Activated CD8-positive, alpha-beta T cell treated with anti-CD3 and anti-CD28 coated beads for 36 hours (primary cell): ENCODE measurements around the gene ALDOC. TPM values are rescaled to one million over a fixed set of nuclear protein-coding genes. Genes with fewer than 3 reads are reported as not detected.

ENCODE experiments used
- ATAC-seq: fragments of 200-7000 bp; cut with Tn5 transposase; one replicate; pipeline ENCODE4 v1.10.0; 2021; ENCODE audit warnings: mild to moderate bottlenecking, moderate library complexity
- CTCF ChIA-PET: fragments of 350-600 bp; sonication (Branson Sonifier 250); formaldehyde crosslinking; loops from one replicate; lab custom pipeline; 2021; ENCODE audit warnings: antibody characterized with exemption; lab: Charles Lee
- POLR2A ChIA-PET: fragments of 350-600 bp; sonication (Branson Sonifier 250); formaldehyde crosslinking; loops from one replicate; lab custom pipeline; 2021; ENCODE audit warnings: antibody characterized with exemption; lab: Charles Lee
- DNase-seq: peaks from one replicate; pipeline ENCODE4 v3.0.0-alpha.2; 2020
- H3K27ac Mint-ChIP-seq: one replicate; pipeline ENCODE4 v1.8.0; 2021; ENCODE audit warnings: mild to moderate bottlenecking, mixed read lengths
- H3K27me3 Mint-ChIP-seq: one replicate; pipeline ENCODE4 v1.8.0; 2021; ENCODE audit warnings: mixed read lengths
- H3K36me3 Mint-ChIP-seq: one replicate; pipeline ENCODE4 v1.8.0; 2021; ENCODE audit warnings: low read depth, mixed read lengths
- H3K4me1 Mint-ChIP-seq: one replicate; pipeline ENCODE4 v1.8.0; 2021; ENCODE audit warnings: low read depth, mixed read lengths
- H3K4me3 Mint-ChIP-seq: one replicate; pipeline ENCODE4 v1.8.0; 2021; ENCODE audit warnings: mild to moderate bottlenecking, moderate library complexity, mixed read lengths
- H3K9me3 Mint-ChIP-seq: one replicate; pipeline ENCODE4 v1.8.0; 2021; ENCODE audit warnings: mixed read lengths
- intact Hi-C: fragments of 100-400 bp; cut with micrococcal nuclease; formaldehyde crosslinking; loops from one replicate; pipeline ENCODE4 v1.10.0; 2022
- total RNA-seq, 2 experiments: library from RNA; stranded (reverse); gene quantifications; one replicate each; pipeline ENCODE4 v1.2.3, GENCODE V29; 2021
- TF ChIP-seq, protein P1 (sequence below): fragments of 200-600 bp; IDR thresholded peaks from one replicate; pipeline ENCODE4 v1.8.0; 2022; ENCODE audit warnings: antibody characterized with exemption, mild to moderate bottlenecking

The ALDOC gene
- total RNA-seq, 2 experiments from 2014 or later = 142 to 146 TPM

DNA sequence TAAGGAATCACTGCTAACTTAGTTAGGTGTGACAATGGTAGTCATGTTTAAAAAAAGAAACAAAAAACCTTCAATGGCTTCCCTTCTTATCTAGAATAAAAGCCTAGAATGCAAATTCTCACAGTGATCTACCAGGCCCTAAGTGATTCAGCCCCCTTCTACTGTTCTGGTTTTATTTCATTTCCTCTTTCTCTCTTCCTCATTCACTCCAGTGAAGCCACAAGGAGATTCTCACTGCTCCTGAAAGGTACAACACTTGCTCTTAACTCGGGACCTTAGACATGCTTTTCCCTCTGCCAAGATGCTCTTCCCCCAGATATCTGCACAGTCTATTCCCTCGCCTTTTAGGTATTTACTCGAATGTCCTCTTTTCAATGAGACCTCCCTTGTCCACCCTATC, 9.1 kb downstream of the ALDOC start:
- peaks cover 33% of the 10 kb centered on the region for H3K36me3 Mint-ChIP-seq
- H3K27ac Mint-ChIP-seq = peak overlapping the region; percentile 65
- no peak for DNase-seq
- POLR2A ChIA-PET = interaction anchor here (1.3 kb wide), 1 partner anchor 9 kb away, joined by 4 read pairs; the partner anchor contains the start of gene ALDOC
- TF ChIP-seq, protein P1, sequence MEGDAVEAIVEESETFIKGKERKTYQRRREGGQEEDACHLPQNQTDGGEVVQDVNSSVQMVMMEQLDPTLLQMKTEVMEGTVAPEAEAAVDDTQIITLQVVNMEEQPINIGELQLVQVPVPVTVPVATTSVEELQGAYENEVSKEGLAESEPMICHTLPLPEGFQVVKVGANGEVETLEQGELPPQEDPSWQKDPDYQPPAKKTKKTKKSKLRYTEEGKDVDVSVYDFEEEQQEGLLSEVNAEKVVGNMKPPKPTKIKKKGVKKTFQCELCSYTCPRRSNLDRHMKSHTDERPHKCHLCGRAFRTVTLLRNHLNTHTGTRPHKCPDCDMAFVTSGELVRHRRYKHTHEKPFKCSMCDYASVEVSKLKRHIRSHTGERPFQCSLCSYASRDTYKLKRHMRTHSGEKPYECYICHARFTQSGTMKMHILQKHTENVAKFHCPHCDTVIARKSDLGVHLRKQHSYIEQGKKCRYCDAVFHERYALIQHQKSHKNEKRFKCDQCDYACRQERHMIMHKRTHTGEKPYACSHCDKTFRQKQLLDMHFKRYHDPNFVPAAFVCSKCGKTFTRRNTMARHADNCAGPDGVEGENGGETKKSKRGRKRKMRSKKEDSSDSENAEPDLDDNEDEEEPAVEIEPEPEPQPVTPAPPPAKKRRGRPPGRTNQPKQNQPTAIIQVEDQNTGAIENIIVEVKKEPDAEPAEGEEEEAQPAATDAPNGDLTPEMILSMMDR = no peak
- H3K27me3 Mint-ChIP-seq = no peaks in the 10 kb centered on the region
- H3K4me1 Mint-ChIP-seq = peaks cover 37% of the 10 kb centered on the region
- no peaks in the 10 kb centered on the region for H3K9me3 Mint-ChIP-seq
- CTCF ChIA-PET = no interaction called here
- no peak for ATAC-seq
- intact Hi-C loops = no loop called here
- H3K4me3 Mint-ChIP-seq = no peak overlapping the region

DNA sequence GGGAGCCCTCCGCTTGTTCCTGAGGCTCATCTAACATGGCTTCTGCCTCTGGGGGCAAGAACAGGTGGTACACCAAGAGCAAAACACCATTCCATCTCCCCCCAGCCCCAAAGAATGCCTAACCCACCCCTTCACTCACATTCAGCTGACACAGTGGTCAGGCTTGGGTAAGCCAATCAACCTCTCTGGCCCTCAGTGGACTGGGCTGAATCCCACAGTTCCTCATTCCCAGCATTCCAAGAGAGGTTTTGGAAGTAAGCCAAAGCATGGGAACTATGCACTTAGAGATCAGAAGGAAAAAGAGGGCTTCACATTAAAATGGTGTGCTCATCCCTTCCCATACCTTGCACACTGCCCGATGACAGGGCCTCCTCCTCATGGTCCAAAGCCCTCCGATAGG, 13.2 kb downstream of the ALDOC start:
- POLR2A ChIA-PET = no interaction called here
- Mint-ChIP-seq H3K4me1 (peaks cover 18% of the 10 kb centered on the region), H3K9me3 (no peaks in the 10 kb centered on the region), H3K27me3 (no peaks in the 10 kb centered on the region), H3K27ac (no peak overlapping the region), H3K4me3 (no peak overlapping the region), H3K36me3 (peaks cover 37% of the 10 kb centered on the region)
- CTCF ChIA-PET = no interaction called here
- TF ChIP-seq, protein P1 = no peak
- ATAC-seq (no peak), DNase-seq (no peak)
- intact Hi-C loops = no loop called here

DNA sequence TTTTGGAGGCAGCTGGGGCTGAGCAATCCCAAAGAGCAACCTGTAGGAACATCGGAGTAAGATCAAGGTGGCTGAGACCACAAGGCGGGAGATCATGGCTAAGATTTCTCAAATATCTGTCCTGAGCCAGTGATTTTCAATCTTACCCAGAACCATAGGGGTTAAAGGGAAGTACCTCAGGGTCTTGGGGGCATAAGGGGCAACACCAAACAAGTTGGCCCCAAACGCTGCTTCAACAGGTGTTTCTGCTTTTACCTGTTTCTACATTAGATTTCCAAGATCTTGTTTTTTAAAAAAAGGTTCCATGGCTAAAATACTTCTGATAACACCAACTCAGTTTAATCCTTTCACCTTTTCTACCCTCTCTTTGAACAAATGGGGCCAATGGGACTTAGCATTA, 21.7 kb downstream of the ALDOC start:
- H3K4me3 Mint-ChIP-seq = no peak overlapping the region
- TF ChIP-seq, protein P1 = no peak
- intact Hi-C loops = no loop called here
- ChIA-PET CTCF (no interaction called here), POLR2A (no interaction called here)
- H3K27me3 Mint-ChIP-seq = no peaks in the 10 kb centered on the region
- H3K27ac Mint-ChIP-seq = no peak overlapping the region
- H3K36me3 Mint-ChIP-seq = peaks cover 37% of the 10 kb centered on the region
- DNase-seq (no peak), ATAC-seq (no peak)
- H3K9me3 Mint-ChIP-seq = no peaks in the 10 kb centered on the region
- peaks cover 22% of the 10 kb centered on the region for H3K4me1 Mint-ChIP-seq

DNA sequence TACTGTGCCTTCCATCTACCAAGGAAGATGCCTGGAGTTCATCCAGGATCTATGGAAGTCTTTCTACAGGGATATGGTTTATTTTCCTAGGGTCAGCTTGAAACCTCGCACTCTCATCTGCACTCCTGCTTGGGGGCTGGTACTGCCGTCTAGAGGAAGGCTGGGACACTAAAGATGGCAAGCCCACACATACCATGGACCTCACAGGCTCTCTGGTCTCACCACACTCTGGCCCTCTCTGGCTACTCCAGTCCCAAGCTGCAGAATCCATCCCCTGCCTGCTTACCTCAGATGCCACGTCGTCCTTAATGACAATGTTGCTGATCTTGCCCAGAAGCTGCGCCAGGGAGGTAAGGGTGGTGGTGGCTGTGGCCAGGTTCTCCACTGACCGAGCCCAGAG, 22.1 kb downstream of the ALDOC start:
- Mint-ChIP-seq H3K36me3 (peaks cover 32% of the 10 kb centered on the region), H3K9me3 (no peaks in the 10 kb centered on the region), H3K4me1 (peaks cover 27% of the 10 kb centered on the region), H3K27ac (no peak overlapping the region), H3K4me3 (no peak overlapping the region), H3K27me3 (no peaks in the 10 kb centered on the region)
- ChIA-PET POLR2A (no interaction called here), CTCF (interaction anchor here (1.3 kb wide), 1 partner anchor 24 kb away, joined by 4 read pairs; no protein-coding TSS in a partner anchor)
- no peak for ATAC-seq
- TF ChIP-seq, protein P1 = no peak
- DNase-seq = no peak
- intact Hi-C loops = no loop called here

DNA sequence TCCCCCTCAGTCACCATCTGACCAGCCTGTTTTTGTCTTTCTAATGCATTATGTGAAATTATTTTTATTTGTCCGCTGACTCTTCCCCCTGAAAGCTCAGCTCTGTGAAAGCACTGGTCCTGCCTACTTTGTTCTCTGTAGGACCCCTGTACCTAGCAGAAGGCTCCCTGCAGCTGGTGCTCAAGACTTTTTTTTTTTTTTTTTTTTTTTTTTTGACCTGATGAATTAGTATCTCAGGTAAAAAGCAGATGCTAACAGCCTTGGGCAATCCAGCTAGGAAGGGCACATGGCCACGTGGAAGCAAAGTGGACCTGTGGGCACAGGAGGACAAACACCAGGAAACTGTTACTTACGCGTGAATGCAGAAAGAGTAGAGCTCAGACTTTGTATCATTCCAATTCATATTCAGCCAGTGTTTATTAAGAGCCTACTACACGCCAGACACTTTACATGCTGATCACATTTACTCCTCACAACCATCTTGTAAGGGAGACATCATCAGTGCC, 23.6 kb downstream of the ALDOC start:
- Mint-ChIP-seq H3K9me3 (no peaks in the 10 kb centered on the region), H3K27ac (peak overlapping the region; percentile 7), H3K36me3 (peaks cover 32% of the 10 kb centered on the region), H3K4me1 (peaks cover 42% of the 10 kb centered on the region), H3K4me3 (peak overlapping the region; percentile 81), H3K27me3 (no peaks in the 10 kb centered on the region)
- ChIA-PET POLR2A (interaction anchor here (0.9 to 1.2 kb wide), 4 partner anchors 24 to 217 kb away, joined by 3 to 4 read pairs (median 3); partner anchors contain the start of genes POLDIP2, SDF2, SUPT6H and TNFAIP1), CTCF (interaction anchor here (1.3 kb wide), 1 partner anchor 26 kb away, joined by 4 read pairs; no protein-coding TSS in a partner anchor)
- intact Hi-C loops = no loop called here
- no peak for ATAC-seq
- no peak for DNase-seq
- TF ChIP-seq, protein P1 = no peak
